DOHH2 (cell line): Measurements from ENCODE around the gene PRPF8.
"Not testable (repeated sequence)": the region's sequence is repeated elsewhere in the genome, so short reads cannot be mapped to it uniquely, and the experiment has no call there.

Experiments used
- H3F3A ChIP-seq: fragments of 200-600 bp; sonication (generic), shearing (Covaris generic); 2 replicates; pipeline ENCODE4 v1.6.0; 2016; ENCODE audit warnings: antibody characterized with exemption, mild to moderate bottlenecking; ENCODE audit not compliant: control insufficient read depth, insufficient read depth
- H3K27ac ChIP-seq: fragments of 200-600 bp; sonication (generic); 2 replicates; pipeline ENCODE4 v1.5.1; 2014; ENCODE audit warnings: low read depth, mild to moderate bottlenecking, low read length, moderate library complexity
- H3K27me3 ChIP-seq: fragments of 200-600 bp; sonication (generic); 2 replicates; pipeline ENCODE4 v1.6.1; 2014; ENCODE audit warnings: mild to moderate bottlenecking, low read length, mixed read lengths; ENCODE audit not compliant: control insufficient read depth
- H3K36me3 ChIP-seq: fragments of 200-600 bp; sonication (generic); 2 replicates; pipeline ENCODE4 v1.6.1; 2014; ENCODE audit warnings: mild to moderate bottlenecking, low read length, moderate library complexity, mixed read lengths; ENCODE audit not compliant: control insufficient read depth
- H3K4me1 ChIP-seq: fragments of 200-600 bp; sonication (generic); 2 replicates; pipeline ENCODE4 v1.6.1; 2014; ENCODE audit warnings: mild to moderate bottlenecking, low read length, mixed read lengths; ENCODE audit not compliant: control insufficient read depth
- H3K4me2 ChIP-seq: fragments of 200-600 bp; sonication (generic); 2 replicates; pipeline ENCODE4 v1.6.0; 2014; ENCODE audit warnings: mild to moderate bottlenecking, low read length, moderate library complexity
- H3K4me3 ChIP-seq: fragments of 200-600 bp; sonication (generic); 2 replicates; pipeline ENCODE4 v1.5.1; 2014; ENCODE audit warnings: mild to moderate bottlenecking, low read length, mixed read lengths
- H3K79me2 ChIP-seq: fragments of 200-600 bp; sonication (generic); 2 replicates; pipeline ENCODE4 v1.6.1; 2014; ENCODE audit warnings: mild to moderate bottlenecking, low read length, mixed read lengths; ENCODE audit not compliant: control insufficient read depth
- H3K9me2 ChIP-seq: fragments of 200-600 bp; sonication (generic); replicated peaks from 2 replicates; pipeline ENCODE4 v1.6.1; 2014; ENCODE audit warnings: mild to moderate bottlenecking, low read length, mixed read lengths; ENCODE audit not compliant: control insufficient read depth
- H3K9me3 ChIP-seq: fragments of 200-600 bp; sonication (generic); 2 replicates; pipeline ENCODE4 v1.6.1; 2014; ENCODE audit warnings: antibody characterized with exemption, low read length, mixed read lengths; ENCODE audit not compliant: control insufficient read depth, insufficient read depth
- H4K20me1 ChIP-seq: fragments of 200-600 bp; sonication (generic); 2 replicates; pipeline ENCODE4 v1.6.0; 2014; ENCODE audit warnings: low read depth, mild to moderate bottlenecking, antibody characterized with exemption, low read length, moderate library complexity; ENCODE audit not compliant: control insufficient read depth, insufficient read depth
- CTCF ChIP-seq: fragments of 200-600 bp; sonication (generic); IDR thresholded peaks from one replicate; pipeline ENCODE4 v1.5.1; 2014; ENCODE audit warnings: antibody characterized with exemption, mild to moderate bottlenecking, low read depth, low read length; ENCODE audit not compliant: poor library complexity, severe bottlenecking
- EZH2phosphoT487 ChIP-seq: fragments of 200-600 bp; sonication (generic); IDR thresholded peaks from 2 replicates; pipeline ENCODE4 v1.6.1; 2017; ENCODE audit warnings: borderline replicate concordance, mild to moderate bottlenecking, antibody characterized with exemption, low read length, moderate library complexity, mixed read lengths

Gene PRPF8

GRCh38 chr17:1709971-1710806, 25.5 kb upstream of the PRPF8 start, which contains the start of gene TLCD2:
TLCD2 (minus strand) TSS chr17:1710377; CDS start chr17:1710242, 135 bp downstream.
- no peaks in the 10 kb centered on the region for H3K9me2 ChIP-seq
- no peaks in the 10 kb centered on the region for H4K20me1 ChIP-seq
- peak within 1 kb of the TSS; percentile 17; the same call in 1 of the 2 replicates for H3K4me3 ChIP-seq
- peak within 1 kb of the TSS; percentile 51 for H3K4me2 ChIP-seq
- no peaks in the 10 kb centered on the region for H3K79me2 ChIP-seq
- 0 out of 2 replicates have a peak, but pooled peaks cover 3% of the 10 kb centered on the region for H3F3A ChIP-seq
- H3K27me3 ChIP-seq, result peaks cover 79% of the 10 kb centered on the region
- peaks cover 21% of the 10 kb centered on the region for H3K4me1 ChIP-seq
- TF ChIP-seq CTCF (no peak), EZH2phosphoT487 (peak; percentile 91; the same call in 1 of the 2 replicates)
- no peak within 1 kb of the TSS for H3K27ac ChIP-seq
- H3K9me3 ChIP-seq, result no peaks in the 10 kb centered on the region
- no peaks in the 10 kb centered on the region for H3K36me3 ChIP-seq

GRCh38 chr17:1709403-1709951, 24.8 kb upstream of the PRPF8 start:
- no peak for TF ChIP-seq EZH2phosphoT487
- TF ChIP-seq CTCF, result no peak
- H4K20me1 ChIP-seq, result no peaks in the 10 kb centered on the region
- H3K79me2 ChIP-seq, result no peaks in the 10 kb centered on the region
- peaks cover 73% of the 10 kb centered on the region for H3K27me3 ChIP-seq
- peaks cover 14% of the 10 kb centered on the region for H3K4me1 ChIP-seq
- H3F3A ChIP-seq, result 0 out of 2 replicates have a peak, but pooled peaks cover 3% of the 10 kb centered on the region
- H3K27ac ChIP-seq, result no peak overlapping the region
- peak overlapping the region; percentile 51 for H3K4me2 ChIP-seq
- H3K9me3 ChIP-seq, result no peaks in the 10 kb centered on the region
- no peaks in the 10 kb centered on the region for H3K36me3 ChIP-seq
- H3K4me3 ChIP-seq, result peak overlapping the region; percentile 17; the same call in 1 of the 2 replicates
- H3K9me2 ChIP-seq, result no peaks in the 10 kb centered on the region

- H3F3A ChIP-seq, H3K4me1 ChIP-seq, H3K9me2 ChIP-seq, H3K4me2 ChIP-seq, H3K4me3 ChIP-seq, H3K27ac ChIP-seq, H3K36me3 ChIP-seq, H3K9me3 ChIP-seq, H3K79me2 ChIP-seq, H4K20me1 ChIP-seq: not testable (repeated sequence)
- peaks cover 67% of the 10 kb centered on the region for H3K27me3 ChIP-seq
These were observed 24.2 kb upstream of the PRPF8 start for GRCh38 chr17:1708791-1709346.
